Body of pancreas (tissue), 4 donors: ENCODE results near the gene HPN.

Experiments
- CTCF ChIP-seq, 7 experiments: fragments of 450-650 bp in 4 of 7; fragments of 200-600 bp in 3 of 7; sonication (generic) in 3 of 7; IDR thresholded peaks; one replicate each; pipeline ENCODE4 v1.5.1; 2016 to 2019; ENCODE audit warnings: antibody characterized with exemption in 7 of 7
- POLR2A ChIP-seq, 3 donors: fragments of 450-650 bp; IDR thresholded peaks; one replicate each; pipeline ENCODE4 v1.6.1; 2016; ENCODE audit warnings: antibody characterized with exemption in 3 of 3, mild to moderate bottlenecking in 2 of 3

GRCh38 chr19:35004517-35005255 is 36.8 kb upstream of the HPN start:
- TF ChIP-seq POLR2A (IDR thresholded peaks at IDR 0.05) (no peak), CTCF (IDR thresholded peaks at IDR 0.05) (no peak)
